ENCODE results near the gene MPV17L.
"Not testable (repeated sequence)": the region's sequence is repeated elsewhere in the genome, so short reads cannot be mapped to it uniquely, and the experiment has no call there.

MPV17L gene

GRCh38 chr16:15409476-15409875 lies 13.9 kb downstream of the MPV17L start:
- not testable (repeated sequence) for DNase-seq (ENCODE audit: low read depth in 2 of 2)

DNA sequence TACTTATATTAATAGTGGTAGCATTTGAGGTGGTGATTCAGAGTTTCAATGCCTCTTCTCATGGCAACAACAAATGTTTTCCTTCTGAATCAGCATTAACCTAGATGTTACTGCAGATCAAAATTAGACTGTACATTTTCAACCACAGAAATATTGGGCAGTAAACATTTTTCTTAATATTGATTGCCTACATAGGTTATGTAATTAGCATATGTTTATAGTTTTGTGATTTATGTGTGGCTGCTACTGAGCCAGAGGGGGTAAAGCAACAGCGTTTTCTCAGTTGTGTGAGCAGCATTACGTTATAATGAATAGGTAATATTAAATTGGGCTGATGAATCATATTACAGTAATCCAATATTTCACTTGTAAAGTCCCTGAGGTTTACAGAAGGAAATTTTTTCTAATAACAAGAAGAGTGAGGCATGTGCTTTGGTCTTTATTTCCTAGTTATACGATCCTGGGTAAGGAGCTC lies 20.0 kb downstream of the MPV17L start:
- no peak for DNase-seq (ENCODE audit: low read depth in 2 of 2)

- no peak for DNase-seq (ENCODE audit: low read depth in 2 of 2)
Observed at GRCh38 chr16:15417197-15417596, 21.6 kb downstream of the MPV17L start.

DNA sequence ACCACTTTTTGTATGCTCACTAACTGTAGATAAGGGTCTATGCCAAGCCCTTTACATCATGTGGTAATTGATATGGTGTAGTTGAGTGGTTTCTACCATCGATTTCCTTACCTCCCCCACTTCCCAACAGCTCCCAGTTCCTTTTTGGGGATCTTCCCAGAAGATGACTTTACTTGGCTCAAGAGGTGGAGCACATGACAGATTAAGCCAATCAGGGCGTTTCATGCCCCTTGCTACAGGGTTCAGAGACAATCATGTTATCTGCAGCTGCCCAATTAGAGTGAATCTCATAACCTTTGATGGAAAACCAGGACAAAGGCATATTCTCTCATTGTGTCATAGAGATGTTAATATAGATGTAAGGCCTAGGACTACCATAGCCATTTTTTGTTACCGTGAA lies 22.7 kb downstream of the MPV17L start:
- no peak for DNase-seq (ENCODE audit: low read depth in 2 of 2)

- not testable (repeated sequence) for DNase-seq (ENCODE audit: low read depth in 2 of 2)
Observed at GRCh38 chr16:15421696-15422095, 26.1 kb downstream of the MPV17L start.

GRCh38 chr16:15422222-15422621 lies 26.7 kb downstream of the MPV17L start:
- DNase-seq (ENCODE audit: low read depth in 2 of 2): no peak

DNA sequence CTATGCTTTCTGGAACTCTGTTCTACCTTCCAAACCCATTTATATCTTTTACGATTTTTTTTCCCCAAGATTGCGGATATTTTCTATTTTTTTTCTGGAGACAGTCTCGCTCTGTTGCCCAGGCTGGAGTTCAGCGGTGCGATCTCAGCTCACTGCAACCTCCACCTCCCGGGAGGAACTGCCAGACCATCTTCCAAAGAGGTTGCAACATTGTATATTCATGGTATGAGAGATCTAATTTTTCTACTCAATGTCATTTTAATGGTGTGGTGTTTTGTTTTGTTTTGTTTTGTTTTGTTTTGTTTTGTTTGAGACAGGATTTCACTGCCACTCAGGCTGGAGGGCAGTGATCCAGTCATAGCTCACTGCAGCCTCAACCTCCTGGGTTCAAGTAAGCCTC lies 30.3 kb downstream of the MPV17L start:
- no peak for DNase-seq (ENCODE audit: low read depth in 2 of 2)

GRCh38 chr16:15426796-15427195 lies 31.2 kb downstream of the MPV17L start:
- DNase-seq (ENCODE audit: low read depth in 2 of 2): no peak

DNA sequence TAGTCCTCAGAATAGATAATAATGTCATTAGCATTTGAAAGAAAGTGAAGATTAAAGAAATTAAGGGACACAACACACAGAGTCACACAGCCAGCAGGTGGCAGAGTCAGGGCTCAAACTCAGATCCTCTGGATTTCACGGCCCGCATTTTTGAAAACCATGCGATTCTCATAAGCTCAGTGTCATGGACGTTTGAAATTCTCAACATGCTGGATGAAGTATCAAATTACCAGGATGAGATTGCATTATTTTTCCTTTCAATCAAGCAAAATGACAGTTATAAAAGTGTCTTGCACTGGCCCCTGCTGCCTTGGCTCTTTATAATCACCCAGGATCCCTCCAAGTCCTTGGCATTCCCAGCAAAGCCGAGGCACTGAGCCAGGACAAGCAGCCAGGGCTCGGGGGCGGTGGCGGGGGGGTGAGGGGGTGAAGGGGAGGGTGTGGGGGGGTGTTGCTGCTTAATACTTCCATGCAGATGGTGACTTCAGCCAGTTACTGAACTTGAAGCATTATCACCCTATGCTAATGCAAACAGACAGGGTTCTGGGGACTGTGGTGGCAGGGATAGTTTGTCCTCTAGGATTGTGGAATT lies 32.2 kb downstream of the MPV17L start:
- peak; percentile 76 to 83 for DNase-seq (ENCODE audit: low read depth in 2 of 2)

DNA sequence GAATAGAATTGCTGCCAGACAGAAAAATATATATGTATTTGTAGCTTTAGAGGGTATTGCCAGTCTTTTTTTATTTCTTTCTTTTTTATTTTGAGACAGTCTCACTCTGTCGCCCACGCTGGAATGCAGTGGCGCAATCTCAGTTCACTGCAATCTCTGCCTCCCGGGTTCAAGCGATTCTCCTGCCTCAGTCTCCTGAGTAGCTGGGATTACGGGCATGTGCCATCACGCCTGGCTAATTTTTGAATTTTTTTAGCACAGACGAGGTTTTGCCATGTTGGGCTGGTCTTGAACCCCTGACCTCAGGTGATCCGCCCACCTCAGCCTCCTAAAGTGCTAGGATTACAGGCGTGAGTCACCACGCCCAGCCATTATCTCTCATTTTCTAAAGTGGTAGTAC lies 35.3 kb downstream of the MPV17L start:
- not testable (repeated sequence) for DNase-seq (ENCODE audit: low read depth in 2 of 2)

- no peak for DNase-seq (ENCODE audit: low read depth in 2 of 2)
Observed at GRCh38 chr16:15434079-15434424, 38.5 kb downstream of the MPV17L start.

- DNase-seq (ENCODE audit: low read depth in 2 of 2): peak; percentile 61 to 70
Observed at GRCh38 chr16:15434425-15435215, 39.1 kb downstream of the MPV17L start, which contains the start of gene BMERB1. Gene BMERB1, plus strand, starts transcription at chr16:15434588. Its CDS starts 66 bp downstream, at chr16:15434654.

DNA sequence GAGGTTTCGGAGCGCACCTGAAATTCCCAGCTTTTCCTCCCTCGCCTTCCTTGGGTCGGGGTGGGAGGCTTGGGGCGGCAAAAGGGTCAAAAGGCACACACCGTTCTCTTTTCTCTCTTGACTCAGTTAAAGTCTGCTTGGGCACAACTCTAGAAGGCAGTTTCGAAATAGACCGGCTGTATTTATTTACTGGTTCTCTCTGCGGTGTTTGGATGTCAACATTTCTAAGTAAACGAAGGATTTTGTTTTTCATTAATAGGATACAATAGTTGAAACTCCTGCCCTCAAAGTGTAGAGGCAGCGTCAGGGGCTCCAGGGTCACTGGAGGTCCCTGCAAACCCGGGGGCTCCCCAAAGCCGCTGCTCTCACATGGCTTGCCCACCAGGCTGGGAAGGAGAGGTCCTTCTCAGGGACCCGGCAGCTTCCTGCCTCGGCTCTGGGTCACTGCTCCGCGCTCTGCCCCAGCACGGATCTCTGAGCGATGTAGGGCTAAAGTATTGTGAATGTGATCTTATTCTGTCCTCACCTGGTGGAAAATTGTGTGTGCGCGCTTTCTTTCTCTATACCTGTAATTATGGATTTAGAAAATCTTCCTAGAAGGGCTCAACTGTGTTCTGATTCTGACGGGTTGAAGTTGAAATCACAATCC lies 39.8 kb downstream of the MPV17L start:
- no peak for DNase-seq (ENCODE audit: low read depth in 2 of 2)

GRCh38 chr16:15439102-15439501 lies 43.5 kb downstream of the MPV17L start:
- DNase-seq (ENCODE audit: low read depth in 2 of 2): no peak

- no peak for DNase-seq (ENCODE audit: low read depth in 2 of 2)
Observed at GRCh38 chr16:15439521-15439920, 44.0 kb downstream of the MPV17L start.

GRCh38 chr16:15440852-15441251 lies 45.3 kb downstream of the MPV17L start:
- DNase-seq (ENCODE audit: low read depth in 2 of 2): no peak

DNA sequence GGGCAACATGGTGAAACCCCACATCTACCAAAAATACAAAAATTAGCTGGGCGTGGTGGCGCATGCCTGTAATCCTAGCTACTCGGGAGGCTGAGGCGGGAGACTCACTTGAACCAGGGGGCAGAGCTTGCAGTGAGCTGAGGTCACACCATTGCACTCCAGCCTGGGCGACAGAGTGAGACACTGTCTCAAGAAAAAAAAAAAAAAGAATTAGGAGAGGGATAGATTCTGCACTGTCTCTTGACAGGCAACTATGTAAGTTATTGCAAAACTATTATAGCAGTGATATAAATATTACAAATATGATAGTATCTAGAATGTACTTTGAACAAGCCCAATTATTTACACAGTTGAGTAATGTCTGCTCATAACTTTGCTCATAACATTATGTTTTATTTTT lies 46.6 kb downstream of the MPV17L start:
- not testable (repeated sequence) for DNase-seq (ENCODE audit: low read depth in 2 of 2)

DNA sequence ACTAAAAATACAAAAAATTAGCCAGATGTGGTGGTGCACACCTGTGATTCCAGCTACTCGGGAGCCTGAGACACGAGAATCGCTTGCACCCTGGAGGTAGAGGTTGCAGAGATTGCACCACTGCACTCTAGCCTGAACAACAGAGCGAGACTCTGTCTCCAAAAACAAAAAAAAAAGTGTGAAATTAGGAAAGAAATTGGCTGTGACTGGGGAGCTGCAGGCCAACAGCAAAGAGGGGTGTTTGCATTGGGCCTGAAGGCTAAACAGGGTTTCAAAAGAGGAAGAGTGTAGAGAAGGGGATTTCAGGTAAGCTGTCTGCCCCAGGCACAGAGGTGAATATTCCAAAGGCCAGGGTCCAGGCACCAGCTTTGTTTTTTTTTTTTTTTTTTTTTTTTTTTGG lies 48.2 kb downstream of the MPV17L start:
- DNase-seq (ENCODE audit: low read depth in 2 of 2): no peak

GRCh38 chr16:15444264-15444663 lies 48.7 kb downstream of the MPV17L start:
- DNase-seq (ENCODE audit: low read depth in 2 of 2): no peak

- DNase-seq (ENCODE audit: low read depth in 2 of 2): no peak
Observed at GRCh38 chr16:15445450-15445849, 49.9 kb downstream of the MPV17L start.

DNA sequence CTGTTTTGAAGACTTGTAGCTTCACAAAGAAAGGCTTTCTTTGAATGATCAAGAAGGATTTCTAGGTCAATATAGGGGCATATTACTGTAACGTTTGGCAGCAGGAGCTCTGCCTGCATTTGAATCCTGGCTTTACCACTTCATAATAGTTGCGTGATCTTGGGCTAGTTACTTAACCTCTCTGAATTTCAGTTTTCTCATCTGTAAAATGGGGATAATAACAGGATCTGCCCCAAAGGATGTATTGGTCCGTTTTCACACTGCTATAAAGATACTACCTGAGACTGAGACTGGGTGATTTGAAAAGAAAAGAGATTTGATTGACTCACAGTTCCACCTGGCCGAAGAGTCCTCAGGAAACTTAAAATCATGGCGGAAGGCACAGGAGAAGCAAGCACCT lies 51.3 kb downstream of the MPV17L start:
- DNase-seq (ENCODE audit: low read depth in 2 of 2): no peak

DNA sequence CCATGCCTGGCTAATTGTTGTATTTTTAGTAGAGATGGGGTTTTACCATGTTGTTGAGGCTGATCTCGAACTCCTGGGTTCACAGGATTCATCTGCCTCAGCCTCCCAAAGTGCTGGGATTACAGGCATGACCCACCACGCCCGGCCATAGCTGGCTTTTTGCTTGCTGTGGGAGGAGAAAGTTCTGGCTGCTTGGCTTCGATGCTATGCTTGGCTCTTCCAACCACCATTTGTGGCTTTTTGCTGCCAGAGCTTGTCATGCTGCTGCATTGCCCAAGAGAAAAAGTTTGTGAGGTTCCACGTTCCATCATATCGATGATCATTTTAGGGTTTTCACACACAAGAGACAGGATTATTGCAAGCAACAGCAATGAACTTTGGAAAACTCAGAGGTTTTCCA lies 55.1 kb downstream of the MPV17L start:
- no peak for DNase-seq (ENCODE audit: low read depth in 2 of 2)

Measured in fibroblast of skin of left quadriceps (primary cell).